ENCODE results near the gene ZNF433. TPM values are rescaled to one million over a fixed set of nuclear protein-coding genes. Genes with fewer than 3 reads are reported as not detected.
"Not testable (repeated sequence)": the region's sequence is repeated elsewhere in the genome, so short reads cannot be mapped to it uniquely, and the experiment has no call there.

ZNF433 gene
- total and polyA plus RNA-seq, 2 experiments from 2014 or later = 2.0 to 3.4 TPM

DNA sequence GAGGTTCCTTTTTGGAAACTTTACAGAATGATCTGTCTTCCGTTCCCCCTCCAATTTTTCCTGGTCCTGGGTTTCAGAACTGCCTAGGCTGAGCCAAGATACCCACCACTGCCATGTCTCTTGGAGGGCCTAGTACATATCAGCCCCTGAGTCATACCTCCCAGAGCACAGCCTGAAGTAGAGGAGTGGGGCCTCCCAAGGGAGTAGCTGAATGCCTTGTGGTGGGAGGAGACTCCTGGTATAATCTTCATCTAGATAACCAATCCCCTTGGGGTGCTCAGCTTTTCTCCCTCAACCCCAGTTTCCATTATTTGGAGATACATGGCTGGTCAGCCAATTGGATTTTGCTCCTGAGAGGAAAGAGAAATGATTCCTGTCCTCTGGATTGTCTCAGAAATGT is 40.3 kb downstream of the ZNF433 start:
- Mint-ChIP-seq H3K27ac (no peak overlapping the region), H3K36me3 (ENCODE audit: low read depth) (peaks cover 43% of the 10 kb centered on the region), H3K27me3 (ENCODE audit: insufficient read depth, low read depth, poor library complexity) (peaks cover 7% of the 10 kb centered on the region), H3K4me1 (no peaks in the 10 kb centered on the region), H3K9me3 (peaks cover 95% of the 10 kb centered on the region), H3K4me3 (no peak overlapping the region)
- DNase-seq (ENCODE audit: low spot score) = no peak
- no peaks in the 10 kb centered on the region for H3F3A ChIP-seq (replicated peaks; ENCODE audit: low read depth)
- no peaks in the 10 kb centered on the region for H3K9me2 ChIP-seq (ENCODE audit: insufficient read depth)
- H3K79me2 ChIP-seq (replicated peaks; ENCODE audit: insufficient read depth) = peaks cover 99% of the 10 kb centered on the region
- no peak overlapping the region for H3K27ac ChIP-seq (ENCODE audit: low read depth)
- peaks cover 53% of the 10 kb centered on the region for H4K20me1 ChIP-seq (replicated peaks; ENCODE audit: insufficient read depth)
- no peak for ATAC-seq
- H3K27me3 ChIP-seq (ENCODE audit: insufficient read depth) = no peaks in the 10 kb centered on the region
- no peak overlapping the region for H3K4me2 ChIP-seq
- TF ChIP-seq ZNF114 (CRISPR knock-in tag; IDR thresholded peaks at IDR 0.05) (no peak), CREB1 (CRISPR knock-in tag; IDR thresholded peaks at IDR 0.05; ENCODE audit: low read depth) (no peak), NANOG (IDR thresholded peaks at IDR 0.05; ENCODE audit: borderline replicate concordance) (no peak), JUNB (IDR thresholded peaks at IDR 0.05; ENCODE audit: unreplicated experiment) (no peak), POLR2AphosphoS5 (IDR thresholded peaks at IDR 0.05; ENCODE audit: low read depth) (no peak)
- TF ChIP-seq, protein P1, sequence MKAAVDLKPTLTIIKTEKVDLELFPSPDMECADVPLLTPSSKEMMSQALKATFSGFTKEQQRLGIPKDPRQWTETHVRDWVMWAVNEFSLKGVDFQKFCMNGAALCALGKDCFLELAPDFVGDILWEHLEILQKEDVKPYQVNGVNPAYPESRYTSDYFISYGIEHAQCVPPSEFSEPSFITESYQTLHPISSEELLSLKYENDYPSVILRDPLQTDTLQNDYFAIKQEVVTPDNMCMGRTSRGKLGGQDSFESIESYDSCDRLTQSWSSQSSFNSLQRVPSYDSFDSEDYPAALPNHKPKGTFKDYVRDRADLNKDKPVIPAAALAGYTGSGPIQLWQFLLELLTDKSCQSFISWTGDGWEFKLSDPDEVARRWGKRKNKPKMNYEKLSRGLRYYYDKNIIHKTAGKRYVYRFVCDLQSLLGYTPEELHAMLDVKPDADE (IDR thresholded peaks at IDR 0.05) = no peak
- TF ChIP-seq, protein P2, sequence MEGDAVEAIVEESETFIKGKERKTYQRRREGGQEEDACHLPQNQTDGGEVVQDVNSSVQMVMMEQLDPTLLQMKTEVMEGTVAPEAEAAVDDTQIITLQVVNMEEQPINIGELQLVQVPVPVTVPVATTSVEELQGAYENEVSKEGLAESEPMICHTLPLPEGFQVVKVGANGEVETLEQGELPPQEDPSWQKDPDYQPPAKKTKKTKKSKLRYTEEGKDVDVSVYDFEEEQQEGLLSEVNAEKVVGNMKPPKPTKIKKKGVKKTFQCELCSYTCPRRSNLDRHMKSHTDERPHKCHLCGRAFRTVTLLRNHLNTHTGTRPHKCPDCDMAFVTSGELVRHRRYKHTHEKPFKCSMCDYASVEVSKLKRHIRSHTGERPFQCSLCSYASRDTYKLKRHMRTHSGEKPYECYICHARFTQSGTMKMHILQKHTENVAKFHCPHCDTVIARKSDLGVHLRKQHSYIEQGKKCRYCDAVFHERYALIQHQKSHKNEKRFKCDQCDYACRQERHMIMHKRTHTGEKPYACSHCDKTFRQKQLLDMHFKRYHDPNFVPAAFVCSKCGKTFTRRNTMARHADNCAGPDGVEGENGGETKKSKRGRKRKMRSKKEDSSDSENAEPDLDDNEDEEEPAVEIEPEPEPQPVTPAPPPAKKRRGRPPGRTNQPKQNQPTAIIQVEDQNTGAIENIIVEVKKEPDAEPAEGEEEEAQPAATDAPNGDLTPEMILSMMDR (conservative IDR thresholded peaks at IDR 0.05; ENCODE audit: low read depth in 2 of 2) = no peak
- TF ChIP-seq, protein P3, sequence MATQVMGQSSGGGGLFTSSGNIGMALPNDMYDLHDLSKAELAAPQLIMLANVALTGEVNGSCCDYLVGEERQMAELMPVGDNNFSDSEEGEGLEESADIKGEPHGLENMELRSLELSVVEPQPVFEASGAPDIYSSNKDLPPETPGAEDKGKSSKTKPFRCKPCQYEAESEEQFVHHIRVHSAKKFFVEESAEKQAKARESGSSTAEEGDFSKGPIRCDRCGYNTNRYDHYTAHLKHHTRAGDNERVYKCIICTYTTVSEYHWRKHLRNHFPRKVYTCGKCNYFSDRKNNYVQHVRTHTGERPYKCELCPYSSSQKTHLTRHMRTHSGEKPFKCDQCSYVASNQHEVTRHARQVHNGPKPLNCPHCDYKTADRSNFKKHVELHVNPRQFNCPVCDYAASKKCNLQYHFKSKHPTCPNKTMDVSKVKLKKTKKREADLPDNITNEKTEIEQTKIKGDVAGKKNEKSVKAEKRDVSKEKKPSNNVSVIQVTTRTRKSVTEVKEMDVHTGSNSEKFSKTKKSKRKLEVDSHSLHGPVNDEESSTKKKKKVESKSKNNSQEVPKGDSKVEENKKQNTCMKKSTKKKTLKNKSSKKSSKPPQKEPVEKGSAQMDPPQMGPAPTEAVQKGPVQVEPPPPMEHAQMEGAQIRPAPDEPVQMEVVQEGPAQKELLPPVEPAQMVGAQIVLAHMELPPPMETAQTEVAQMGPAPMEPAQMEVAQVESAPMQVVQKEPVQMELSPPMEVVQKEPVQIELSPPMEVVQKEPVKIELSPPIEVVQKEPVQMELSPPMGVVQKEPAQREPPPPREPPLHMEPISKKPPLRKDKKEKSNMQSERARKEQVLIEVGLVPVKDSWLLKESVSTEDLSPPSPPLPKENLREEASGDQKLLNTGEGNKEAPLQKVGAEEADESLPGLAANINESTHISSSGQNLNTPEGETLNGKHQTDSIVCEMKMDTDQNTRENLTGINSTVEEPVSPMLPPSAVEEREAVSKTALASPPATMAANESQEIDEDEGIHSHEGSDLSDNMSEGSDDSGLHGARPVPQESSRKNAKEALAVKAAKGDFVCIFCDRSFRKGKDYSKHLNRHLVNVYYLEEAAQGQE (IDR thresholded peaks at IDR 0.05; ENCODE audit: unreplicated experiment) = no peak
- no peaks in the 10 kb centered on the region for H3K36me3 ChIP-seq (ENCODE audit: insufficient read depth)
- peaks cover 6% of the 10 kb centered on the region for H3K4me1 ChIP-seq (ENCODE audit: insufficient read depth)
- no peak overlapping the region for H2AFZ ChIP-seq
- H3K4me3 ChIP-seq = no peak overlapping the region

DNA sequence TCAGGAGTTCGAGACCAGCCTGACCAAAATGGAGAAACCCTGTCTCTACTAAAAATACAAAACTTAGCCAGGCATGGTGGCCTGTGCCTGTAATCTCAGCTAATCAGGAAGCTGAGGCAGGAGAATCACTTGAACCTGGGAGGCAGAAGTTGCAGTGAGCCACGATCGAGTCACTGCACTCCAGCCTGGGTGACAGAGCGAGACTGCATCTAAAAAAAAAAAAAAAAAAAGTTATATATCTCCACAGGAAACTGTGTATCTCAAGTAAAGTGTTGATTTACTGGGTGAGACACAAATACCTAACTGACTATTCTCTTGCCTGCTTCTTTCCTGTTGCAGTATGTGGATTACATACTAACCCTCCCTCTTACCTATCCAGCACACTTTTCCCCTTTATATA is 43.6 kb downstream of the ZNF433 start:
- peaks cover 84% of the 10 kb centered on the region for H3K79me2 ChIP-seq (replicated peaks; ENCODE audit: insufficient read depth)

More for the DNA sequence above, 43.6 kb downstream of the ZNF433 start:
- not testable (repeated sequence) for H3K4me2 ChIP-seq; H3K27me3 ChIP-seq (ENCODE audit: insufficient read depth); H3K9me2 ChIP-seq (ENCODE audit: insufficient read depth); H3K27ac ChIP-seq (ENCODE audit: low read depth); ATAC-seq; H3F3A ChIP-seq (replicated peaks; ENCODE audit: low read depth); H3K4me3 ChIP-seq; H3K36me3 ChIP-seq (ENCODE audit: insufficient read depth); H2AFZ ChIP-seq; H3K4me1 Mint-ChIP-seq; H3K4me3 Mint-ChIP-seq; H3K4me1 ChIP-seq (ENCODE audit: insufficient read depth); H3K27ac Mint-ChIP-seq; DNase-seq (ENCODE audit: low spot score); H3K27me3 Mint-ChIP-seq (ENCODE audit: insufficient read depth, low read depth, poor library complexity)
- peaks cover 35% of the 10 kb centered on the region for H3K36me3 Mint-ChIP-seq (ENCODE audit: low read depth)
- peaks cover 91% of the 10 kb centered on the region for H3K9me3 Mint-ChIP-seq
- H4K20me1 ChIP-seq (replicated peaks; ENCODE audit: insufficient read depth) = peaks cover 57% of the 10 kb centered on the region

Data from GM23338 (cell line).